Measurements from ENCODE around the gene SYT8. TPM values are rescaled to one million over a fixed set of nuclear protein-coding genes. Genes with fewer than 3 reads are reported as not detected.

Gene SYT8
- total and polyA plus RNA-seq, 2 experiments from 2014 or later = not detected

DNA sequence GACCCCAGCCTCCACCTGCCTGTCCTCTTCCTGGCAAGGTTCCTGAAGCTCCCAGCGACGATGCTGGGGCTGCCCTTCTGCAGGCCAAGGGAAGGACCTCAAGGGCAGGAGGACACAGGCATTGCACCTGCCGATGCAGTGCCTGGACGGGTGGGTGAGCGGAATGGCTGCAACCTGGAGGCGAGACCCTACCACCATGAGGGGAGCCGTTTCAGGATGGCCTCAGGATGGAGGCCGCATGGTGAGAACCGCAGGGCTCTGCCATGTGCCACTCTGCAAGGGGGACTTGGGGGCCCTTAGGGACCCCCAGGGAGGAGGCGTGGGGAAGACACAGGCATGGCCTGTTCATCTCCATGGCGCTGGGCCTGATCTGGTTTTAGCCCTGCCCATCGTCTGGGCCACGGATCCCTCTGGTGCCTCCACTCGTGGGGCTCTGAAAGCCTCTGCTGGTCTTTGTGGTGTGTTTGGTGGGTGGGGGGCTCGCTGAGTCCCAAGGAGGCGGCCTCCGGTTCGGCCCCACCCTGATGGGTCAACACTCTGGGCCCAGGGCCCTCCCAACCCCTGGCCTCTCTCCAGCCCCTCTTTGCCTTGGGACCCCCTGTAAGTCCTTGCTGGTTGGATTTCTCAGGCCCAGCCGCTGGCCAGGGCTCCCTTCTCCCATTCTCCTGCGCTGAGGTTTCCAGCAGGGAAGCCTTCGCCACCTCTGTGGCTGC, 16.8 kb downstream of the SYT8 start:
- Histone ChIP-seq H3K36me3 (ENCODE audit: insufficient read depth) (no peaks in the 10 kb centered on the region), H3K4me2 (no peak overlapping the region), H3K4me3 (no peak overlapping the region), H4K20me1 (replicated peaks; ENCODE audit: insufficient read depth) (no peaks in the 10 kb centered on the region), H3K9me2 (ENCODE audit: insufficient read depth) (no peaks in the 10 kb centered on the region), H3K27me3 (ENCODE audit: insufficient read depth) (no peaks in the 10 kb centered on the region), H2AFZ (no peak overlapping the region), H3K27ac (ENCODE audit: low read depth) (no peak overlapping the region), H3K79me2 (replicated peaks; ENCODE audit: insufficient read depth) (no peaks in the 10 kb centered on the region), H3K4me1 (ENCODE audit: insufficient read depth) (no peaks in the 10 kb centered on the region), H3F3A (replicated peaks; ENCODE audit: low read depth) (no peaks in the 10 kb centered on the region)
- no peak for ATAC-seq
- no peak for TF ChIP-seq POLR2AphosphoS5 (IDR thresholded peaks at IDR 0.05; ENCODE audit: low read depth)
- no peak for TF ChIP-seq ZNF331 (CRISPR knock-in tag; IDR thresholded peaks at IDR 0.05; ENCODE audit: low read depth)
- no peak for TF ChIP-seq REST (IDR thresholded peaks at IDR 0.05; ENCODE audit: unreplicated experiment)
- no peak for TF ChIP-seq ETS1 (IDR thresholded peaks at IDR 0.05)
- TF ChIP-seq, protein P1, sequence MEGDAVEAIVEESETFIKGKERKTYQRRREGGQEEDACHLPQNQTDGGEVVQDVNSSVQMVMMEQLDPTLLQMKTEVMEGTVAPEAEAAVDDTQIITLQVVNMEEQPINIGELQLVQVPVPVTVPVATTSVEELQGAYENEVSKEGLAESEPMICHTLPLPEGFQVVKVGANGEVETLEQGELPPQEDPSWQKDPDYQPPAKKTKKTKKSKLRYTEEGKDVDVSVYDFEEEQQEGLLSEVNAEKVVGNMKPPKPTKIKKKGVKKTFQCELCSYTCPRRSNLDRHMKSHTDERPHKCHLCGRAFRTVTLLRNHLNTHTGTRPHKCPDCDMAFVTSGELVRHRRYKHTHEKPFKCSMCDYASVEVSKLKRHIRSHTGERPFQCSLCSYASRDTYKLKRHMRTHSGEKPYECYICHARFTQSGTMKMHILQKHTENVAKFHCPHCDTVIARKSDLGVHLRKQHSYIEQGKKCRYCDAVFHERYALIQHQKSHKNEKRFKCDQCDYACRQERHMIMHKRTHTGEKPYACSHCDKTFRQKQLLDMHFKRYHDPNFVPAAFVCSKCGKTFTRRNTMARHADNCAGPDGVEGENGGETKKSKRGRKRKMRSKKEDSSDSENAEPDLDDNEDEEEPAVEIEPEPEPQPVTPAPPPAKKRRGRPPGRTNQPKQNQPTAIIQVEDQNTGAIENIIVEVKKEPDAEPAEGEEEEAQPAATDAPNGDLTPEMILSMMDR (conservative IDR thresholded peaks at IDR 0.05; ENCODE audit: low read depth in 2 of 2) = no peak
- no peak for TF ChIP-seq STAT1 (IDR thresholded peaks at IDR 0.05; ENCODE audit: unreplicated experiment)
- TF ChIP-seq NANOG (IDR thresholded peaks at IDR 0.05; ENCODE audit: borderline replicate concordance) = no peak
- TF ChIP-seq JUNB (IDR thresholded peaks at IDR 0.05; ENCODE audit: unreplicated experiment) = no peak
- TF ChIP-seq ZNF114 (CRISPR knock-in tag; IDR thresholded peaks at IDR 0.05) = no peak
- no peak for TF ChIP-seq CREB1 (CRISPR knock-in tag; IDR thresholded peaks at IDR 0.05; ENCODE audit: low read depth)
- TF ChIP-seq, protein P2, sequence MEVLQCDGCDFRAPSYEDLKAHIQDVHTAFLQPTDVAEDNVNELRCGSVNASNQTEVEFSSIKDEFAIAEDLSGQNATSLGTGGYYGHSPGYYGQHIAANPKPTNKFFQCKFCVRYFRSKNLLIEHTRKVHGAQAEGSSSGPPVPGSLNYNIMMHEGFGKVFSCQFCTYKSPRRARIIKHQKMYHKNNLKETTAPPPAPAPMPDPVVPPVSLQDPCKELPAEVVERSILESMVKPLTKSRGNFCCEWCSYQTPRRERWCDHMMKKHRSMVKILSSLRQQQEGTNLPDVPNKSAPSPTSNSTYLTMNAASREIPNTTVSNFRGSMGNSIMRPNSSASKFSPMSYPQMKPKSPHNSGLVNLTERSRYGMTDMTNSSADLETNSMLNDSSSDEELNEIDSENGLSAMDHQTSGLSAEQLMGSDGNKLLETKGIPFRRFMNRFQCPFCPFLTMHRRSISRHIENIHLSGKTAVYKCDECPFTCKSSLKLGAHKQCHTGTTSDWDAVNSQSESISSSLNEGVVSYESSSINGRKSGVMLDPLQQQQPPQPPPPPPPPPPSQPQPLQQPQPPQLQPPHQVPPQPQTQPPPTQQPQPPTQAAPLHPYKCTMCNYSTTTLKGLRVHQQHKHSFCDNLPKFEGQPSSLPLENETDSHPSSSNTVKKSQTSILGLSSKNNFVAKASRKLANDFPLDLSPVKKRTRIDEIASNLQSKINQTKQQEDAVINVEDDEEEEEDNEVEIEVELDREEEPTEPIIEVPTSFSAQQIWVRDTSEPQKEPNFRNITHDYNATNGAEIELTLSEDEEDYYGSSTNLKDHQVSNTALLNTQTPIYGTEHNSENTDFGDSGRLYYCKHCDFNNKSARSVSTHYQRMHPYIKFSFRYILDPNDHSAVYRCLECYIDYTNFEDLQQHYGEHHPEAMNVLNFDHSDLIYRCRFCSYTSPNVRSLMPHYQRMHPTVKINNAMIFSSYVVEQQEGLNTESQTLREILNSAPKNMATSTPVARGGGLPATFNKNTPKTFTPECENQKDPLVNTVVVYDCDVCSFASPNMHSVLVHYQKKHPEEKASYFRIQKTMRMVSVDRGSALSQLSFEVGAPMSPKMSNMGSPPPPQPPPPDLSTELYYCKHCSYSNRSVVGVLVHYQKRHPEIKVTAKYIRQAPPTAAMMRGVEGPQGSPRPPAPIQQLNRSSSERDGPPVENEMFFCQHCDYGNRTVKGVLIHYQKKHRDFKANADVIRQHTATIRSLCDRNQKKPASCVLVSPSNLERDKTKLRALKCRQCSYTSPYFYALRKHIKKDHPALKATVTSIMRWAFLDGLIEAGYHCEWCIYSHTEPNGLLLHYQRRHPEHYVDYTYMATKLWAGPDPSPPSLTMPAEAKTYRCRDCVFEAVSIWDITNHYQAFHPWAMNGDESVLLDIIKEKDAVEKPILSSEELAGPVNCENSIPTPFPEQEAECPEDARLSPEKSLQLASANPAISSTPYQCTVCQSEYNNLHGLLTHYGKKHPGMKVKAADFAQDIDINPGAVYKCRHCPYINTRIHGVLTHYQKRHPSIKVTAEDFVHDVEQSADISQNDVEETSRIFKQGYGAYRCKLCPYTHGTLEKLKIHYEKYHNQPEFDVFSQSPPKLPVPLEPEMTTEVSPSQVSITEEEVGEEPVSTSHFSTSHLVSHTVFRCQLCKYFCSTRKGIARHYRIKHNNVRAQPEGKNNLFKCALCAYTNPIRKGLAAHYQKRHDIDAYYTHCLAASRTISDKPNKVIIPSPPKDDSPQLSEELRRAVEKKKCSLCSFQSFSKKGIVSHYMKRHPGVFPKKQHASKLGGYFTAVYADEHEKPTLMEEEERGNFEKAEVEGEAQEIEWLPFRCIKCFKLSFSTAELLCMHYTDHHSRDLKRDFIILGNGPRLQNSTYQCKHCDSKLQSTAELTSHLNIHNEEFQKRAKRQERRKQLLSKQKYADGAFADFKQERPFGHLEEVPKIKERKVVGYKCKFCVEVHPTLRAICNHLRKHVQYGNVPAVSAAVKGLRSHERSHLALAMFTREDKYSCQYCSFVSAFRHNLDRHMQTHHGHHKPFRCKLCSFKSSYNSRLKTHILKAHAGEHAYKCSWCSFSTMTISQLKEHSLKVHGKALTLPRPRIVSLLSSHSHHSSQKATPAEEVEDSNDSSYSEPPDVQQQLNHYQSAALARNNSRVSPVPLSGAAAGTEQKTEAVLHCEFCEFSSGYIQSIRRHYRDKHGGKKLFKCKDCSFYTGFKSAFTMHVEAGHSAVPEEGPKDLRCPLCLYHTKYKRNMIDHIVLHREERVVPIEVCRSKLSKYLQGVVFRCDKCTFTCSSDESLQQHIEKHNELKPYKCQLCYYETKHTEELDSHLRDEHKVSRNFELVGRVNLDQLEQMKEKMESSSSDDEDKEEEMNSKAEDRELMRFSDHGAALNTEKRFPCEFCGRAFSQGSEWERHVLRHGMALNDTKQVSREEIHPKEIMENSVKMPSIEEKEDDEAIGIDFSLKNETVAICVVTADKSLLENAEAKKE (CRISPR knock-in tag; IDR thresholded peaks at IDR 0.05) = no peak
- TF ChIP-seq EZH2phosphoT487 (IDR thresholded peaks at IDR 0.05; ENCODE audit: unreplicated experiment) = no peak
- TF ChIP-seq EZH2 (IDR thresholded peaks at IDR 0.05; ENCODE audit: low read depth, unreplicated experiment) = no peak
- H3K27ac Mint-ChIP-seq = no peak overlapping the region
- no peaks in the 10 kb centered on the region; the same call in 2 of the 3 replicates for H3K9me3 Mint-ChIP-seq
- H3K4me1 Mint-ChIP-seq = no peaks in the 10 kb centered on the region
- H3K4me3 Mint-ChIP-seq = no peak overlapping the region
- no peaks in the 10 kb centered on the region for H3K36me3 Mint-ChIP-seq (ENCODE audit: low read depth)
- no peak for DNase-seq (ENCODE audit: low spot score)
- peaks cover 4% of the 10 kb centered on the region for H3K27me3 Mint-ChIP-seq (ENCODE audit: insufficient read depth, low read depth, poor library complexity)

Data from GM23338 (cell line).